GM12873 (cell line): Measurements from ENCODE around the gene HDHD2.

Source experiments
- CTCF ChIP-seq: IDR thresholded peaks from 2 replicates; pipeline ENCODE4 v1.5.1; 2012; ENCODE audit warnings: low read depth, mild to moderate bottlenecking, moderate library complexity, low read length, control low read depth; ENCODE audit not compliant: insufficient read depth; ENCODE audit errors: missing control alignments

The HDHD2 gene

GRCh38 chr18:47175898-47176575 is 25.7 kb upstream of the HDHD2 start, which contains the start of gene IER3IP1:
TSS of gene IER3IP1 (minus strand) at chr18:47176364. CDS start at chr18:47176277, 87 bp downstream.
- no peak for TF ChIP-seq CTCF

DNA sequence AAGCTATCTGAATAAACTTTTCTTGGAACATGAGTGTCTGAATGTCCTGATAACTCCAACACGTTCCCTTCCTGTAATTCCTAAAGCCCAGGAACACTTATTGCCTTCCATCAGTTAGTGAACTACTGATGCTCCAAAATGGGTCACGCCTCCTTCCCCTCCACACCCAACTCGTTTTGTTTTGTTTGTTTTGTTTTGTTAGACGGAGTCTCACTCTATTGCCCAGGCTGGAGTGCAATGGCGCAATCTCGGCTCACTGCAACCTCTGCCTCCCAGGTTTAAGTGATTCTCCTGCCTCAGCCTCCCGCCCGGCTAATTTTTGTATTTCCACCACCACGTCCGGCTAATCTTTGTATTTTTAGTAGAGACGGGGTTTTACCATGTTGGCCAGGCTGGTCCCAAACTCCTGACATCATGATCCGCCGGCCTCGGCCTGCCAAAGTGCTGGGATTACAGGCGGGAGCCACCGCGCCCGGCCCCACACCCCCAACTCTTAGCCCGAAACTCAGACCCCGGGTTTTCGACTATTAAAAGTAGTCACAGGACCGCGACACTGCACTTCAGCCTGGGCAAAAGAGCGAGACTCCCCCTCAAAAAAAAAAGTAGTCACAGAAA is 25.1 kb upstream of the HDHD2 start:
- no peak for TF ChIP-seq CTCF

GRCh38 chr18:47174545-47175116 is 24.3 kb upstream of the HDHD2 start:
- no peak for TF ChIP-seq CTCF

- TF ChIP-seq CTCF: no peak
These were observed 22.2 kb upstream of the HDHD2 start for GRCh38 chr18:47172476-47172875.

GRCh38 chr18:47168913-47169312 is 18.6 kb upstream of the HDHD2 start:
- no peak for TF ChIP-seq CTCF

GRCh38 chr18:47168509-47168908 is 18.2 kb upstream of the HDHD2 start:
- no peak for TF ChIP-seq CTCF

- TF ChIP-seq CTCF: no peak
These were observed 16.0 kb upstream of the HDHD2 start for GRCh38 chr18:47166294-47166693.
